IPS DF 6.9 (cell line): ENCODE measurements around the gene RUBCN.

ENCODE experiments used
- DNase-seq: peaks from one replicate; pipeline ENCODE4 v3.0.0-alpha.2; 2013; ENCODE audit warnings: low read depth, low spot score
- H3K27ac ChIP-seq: one replicate; pipeline ENCODE4 v1.5.1; 2013; ENCODE audit warnings: low read length, control low read depth
- H3K27me3 ChIP-seq: 2 replicates; pipeline ENCODE4 v1.6.1; 2013; ENCODE audit warnings: mild to moderate bottlenecking, low read length; ENCODE audit not compliant: control insufficient read depth, insufficient read depth
- H3K36me3 ChIP-seq: 2 replicates; pipeline ENCODE4 v1.6.1; 2013; ENCODE audit warnings: low read length; ENCODE audit not compliant: control insufficient read depth, insufficient read depth
- H3K4me1 ChIP-seq: 2 replicates; pipeline ENCODE4 v1.6.1; 2013; ENCODE audit warnings: low read length; ENCODE audit not compliant: control insufficient read depth, insufficient read depth
- H3K4me3 ChIP-seq: 2 replicates; pipeline ENCODE4 v1.5.1; 2013; ENCODE audit warnings: mild to moderate bottlenecking, low read length
- H3K9me3 ChIP-seq: 2 replicates; pipeline ENCODE4 v1.6.1; 2013; ENCODE audit warnings: low read length, inconsistent platforms; ENCODE audit not compliant: control insufficient read depth, insufficient read depth
- WGBS: extraction: QIAGEN DNeasy Blood & Tissue Kit; methylation state at CpG from one replicate; pipeline ENCODE4 v1.1.7; 2013; ENCODE audit warnings: mixed read lengths, missing lambda C conversion rate; ENCODE audit not compliant: insufficient read length, insufficient coverage; 5-methylcytosine and 5-hydroxymethylcytosine counted together

The RUBCN gene

DNA sequence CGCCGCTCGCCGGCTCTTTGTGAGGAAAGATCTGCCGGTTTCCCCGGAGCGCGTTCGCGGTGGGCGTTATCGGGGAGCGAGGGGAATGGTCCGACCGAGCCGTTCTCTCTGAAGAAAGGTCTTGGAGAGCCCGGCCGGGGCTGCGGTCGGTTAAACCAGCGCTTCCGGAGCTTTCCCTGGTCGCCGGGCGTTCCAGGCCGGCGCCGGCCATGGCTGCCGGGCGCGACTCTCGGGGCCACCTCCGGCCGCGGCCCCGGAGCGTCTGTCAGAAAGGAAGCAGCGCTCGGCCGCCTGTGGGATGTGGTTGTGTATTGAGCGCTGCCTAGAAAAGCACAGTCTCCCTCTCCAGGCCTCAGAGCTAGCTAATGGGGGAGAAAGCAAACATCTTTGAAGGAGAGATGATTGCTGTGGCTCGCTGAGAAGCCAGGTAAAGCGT lies 13.7 kb upstream of the RUBCN start:
- no peak overlapping the region for H3K27ac ChIP-seq
- peak overlapping the region; percentile 78 for H3K4me3 ChIP-seq
- no peaks in the 10 kb centered on the region for H3K36me3 ChIP-seq
- H3K27me3 ChIP-seq, result no peaks in the 10 kb centered on the region; the same call in 1 of the 2 replicates
- H3K4me1 ChIP-seq, result no peaks in the 10 kb centered on the region
- no CpG with 5 or more reads among the region's 43 CpGs for WGBS
- DNase-seq, result no peak
- H3K9me3 ChIP-seq, result no peaks in the 10 kb centered on the region

DNA sequence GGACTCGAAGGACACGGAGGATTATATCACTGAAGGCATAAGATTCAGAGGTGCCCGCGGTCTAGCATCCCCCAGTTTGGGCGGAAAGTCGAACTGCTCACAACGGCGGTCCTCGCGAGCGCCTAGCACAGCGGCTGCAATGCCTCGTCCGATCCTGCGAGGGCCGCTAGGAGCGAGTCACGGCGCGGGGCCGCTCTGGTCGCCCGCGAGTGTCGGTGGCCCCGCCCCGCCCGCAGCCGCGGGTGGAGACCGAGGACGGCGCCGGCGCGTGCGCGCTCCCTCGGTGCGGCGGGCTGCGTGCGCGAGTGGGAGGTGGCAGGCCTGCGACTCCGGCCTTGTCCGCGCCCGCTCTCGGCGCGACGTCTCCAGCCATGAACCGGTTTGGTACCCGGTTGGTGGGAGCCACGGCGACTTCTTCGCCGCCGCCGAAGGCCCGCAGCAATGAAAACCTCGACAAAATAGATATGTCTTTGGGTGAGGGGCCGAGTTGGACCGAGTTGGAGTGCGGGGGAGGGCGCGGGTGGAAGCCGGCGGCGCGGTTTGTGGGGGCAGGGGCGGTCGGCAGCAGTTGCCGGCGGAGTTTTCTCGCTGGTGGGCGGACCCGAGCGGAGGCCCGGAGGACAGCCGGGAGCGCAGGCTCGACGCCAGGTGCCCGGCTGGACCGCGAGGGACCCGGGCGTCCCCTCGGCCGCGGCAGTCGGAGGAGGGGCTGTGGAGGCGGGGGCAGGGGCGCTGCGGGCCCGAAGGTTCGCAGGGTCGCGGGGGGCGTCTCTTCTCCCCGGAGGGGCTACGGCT lies 13.1 kb upstream of the RUBCN start, which contains the start of gene FYTTD1:
Gene FYTTD1, plus strand, starts transcription at position 283 of the 795 bp plus-strand sequence. Its CDS starts 89 bp downstream, at position 372.
- Histone ChIP-seq H3K9me3 (no peaks in the 10 kb centered on the region), H3K4me1 (no peaks in the 10 kb centered on the region), H3K36me3 (no peaks in the 10 kb centered on the region), H3K4me3 (peak within 1 kb of the TSS; percentile 78), H3K27me3 (no peaks in the 10 kb centered on the region; the same call in 1 of the 2 replicates), H3K27ac (no peak within 1 kb of the TSS)
- DNase-seq, result no peak
- no CpG with 5 or more reads among the region's 104 CpGs for WGBS

DNA sequence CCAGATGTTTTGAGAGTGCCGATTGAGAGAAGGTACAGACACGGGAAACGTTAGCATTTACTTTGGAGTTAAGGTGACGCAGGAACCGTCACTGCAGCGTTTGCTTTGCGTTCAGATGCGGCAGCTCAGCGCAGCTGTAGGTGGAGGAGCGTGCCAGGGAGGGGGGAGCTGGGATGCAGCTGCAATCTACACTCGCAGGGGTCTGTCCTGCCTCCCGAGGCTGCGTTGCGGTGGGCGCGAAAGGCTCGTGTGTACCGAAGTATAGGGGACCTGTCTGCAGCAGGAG lies 12.6 kb upstream of the RUBCN start:
- no peak overlapping the region for H3K27ac ChIP-seq
- H3K4me1 ChIP-seq, result no peaks in the 10 kb centered on the region
- no peaks in the 10 kb centered on the region for H3K9me3 ChIP-seq
- DNase-seq, result no peak
- no peaks in the 10 kb centered on the region for H3K36me3 ChIP-seq
- peak overlapping the region; percentile 78; the same call in 1 of the 2 replicates for H3K4me3 ChIP-seq
- no peaks in the 10 kb centered on the region; the same call in 1 of the 2 replicates for H3K27me3 ChIP-seq
- no CpG with 5 or more reads among the region's 18 CpGs for WGBS

- peak overlapping the region; percentile 78; the same call in 1 of the 2 replicates for H3K4me3 ChIP-seq
- no peak overlapping the region for H3K27ac ChIP-seq
- no CpG with 5 or more reads among the region's 12 CpGs for WGBS
- H3K36me3 ChIP-seq, result no peaks in the 10 kb centered on the region
- H3K4me1 ChIP-seq, result no peaks in the 10 kb centered on the region
- no peaks in the 10 kb centered on the region; the same call in 1 of the 2 replicates for H3K27me3 ChIP-seq
- H3K9me3 ChIP-seq, result no peaks in the 10 kb centered on the region
- DNase-seq, result no peak
These were observed 12.1 kb upstream of the RUBCN start for GRCh38 chr3:197748597-197749314.

DNA sequence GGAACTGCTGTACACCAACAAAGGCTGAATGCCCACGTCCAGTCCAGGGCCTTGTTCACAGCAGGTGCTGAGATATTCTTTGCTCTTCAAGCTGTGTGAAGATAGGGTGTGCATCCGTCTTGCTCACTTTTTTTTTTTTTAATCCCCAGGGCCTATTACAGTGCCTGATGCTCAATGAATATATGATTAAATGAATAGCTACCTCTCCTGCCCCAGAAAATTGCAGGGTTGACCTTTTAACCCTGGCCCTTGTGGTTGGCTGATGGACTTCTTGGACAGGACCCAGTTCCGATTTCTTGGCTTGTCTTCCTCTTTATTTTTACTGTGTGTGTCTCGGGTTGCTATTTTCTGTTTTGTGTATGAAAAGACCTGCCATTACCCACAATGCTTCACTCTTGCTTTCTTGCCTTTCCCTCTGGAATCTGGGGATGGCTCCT lies 10.1 kb upstream of the RUBCN start:
- Histone ChIP-seq H3K4me1 (no peaks in the 10 kb centered on the region), H3K4me3 (no peak overlapping the region), H3K27ac (no peak overlapping the region), H3K36me3 (no peaks in the 10 kb centered on the region), H3K9me3 (no peaks in the 10 kb centered on the region), H3K27me3 (no peaks in the 10 kb centered on the region)
- DNase-seq, result no peak
- WGBS, result no CpG with 5 or more reads among the region's 4 CpGs

DNA sequence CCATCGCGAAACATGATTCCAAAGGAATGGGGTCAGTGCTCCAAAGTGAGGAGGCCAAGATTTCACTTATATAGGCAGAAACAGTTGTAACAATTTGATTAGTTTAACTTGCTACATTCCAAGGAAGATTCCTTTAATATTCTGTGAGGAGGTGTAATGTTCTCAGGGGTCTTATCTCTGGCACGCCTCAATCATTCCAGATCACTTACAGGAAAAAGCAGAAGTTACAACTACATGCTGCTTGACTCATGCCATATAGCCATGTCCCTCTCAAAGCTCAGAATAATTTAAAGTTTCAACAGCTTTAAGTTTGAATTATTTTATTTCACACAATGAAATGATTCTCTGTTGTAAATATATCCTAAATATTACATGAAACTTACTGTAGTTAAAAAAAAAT lies 9.5 kb upstream of the RUBCN start:
- H3K36me3 ChIP-seq, result no peaks in the 10 kb centered on the region
- H3K27me3 ChIP-seq, result no peaks in the 10 kb centered on the region
- H3K9me3 ChIP-seq, result no peaks in the 10 kb centered on the region
- no peak overlapping the region for H3K4me3 ChIP-seq
- WGBS, result no CpG with 5 or more reads among the region's 3 CpGs
- no peaks in the 10 kb centered on the region for H3K4me1 ChIP-seq
- no peak for DNase-seq
- no peak overlapping the region for H3K27ac ChIP-seq

DNA sequence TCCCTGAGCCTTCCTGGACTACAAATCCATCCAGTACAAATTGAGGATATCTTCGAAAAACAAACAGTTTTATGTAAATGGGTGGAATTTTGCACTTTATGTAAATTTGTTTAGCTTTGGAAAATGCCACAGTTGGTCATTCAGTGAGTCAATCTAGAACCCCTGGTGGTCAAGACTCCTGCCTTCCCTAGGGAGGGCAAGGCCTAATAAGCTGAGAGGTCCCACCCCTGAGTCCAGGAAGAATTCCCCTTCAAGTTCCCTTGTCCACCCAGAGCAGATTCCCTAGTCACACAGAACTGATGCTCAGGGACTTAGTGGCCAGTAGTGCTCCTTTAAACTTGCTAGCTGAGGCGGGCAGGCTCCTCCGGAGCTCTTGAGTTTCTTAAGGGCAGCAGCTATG lies 6.1 kb upstream of the RUBCN start:
- no peak overlapping the region for H3K4me3 ChIP-seq
- no peaks in the 10 kb centered on the region for H3K27me3 ChIP-seq
- no peak for DNase-seq
- no peaks in the 10 kb centered on the region for H3K36me3 ChIP-seq
- no CpG with 5 or more reads among the region's 3 CpGs for WGBS
- no peaks in the 10 kb centered on the region for H3K4me1 ChIP-seq
- no peak overlapping the region for H3K27ac ChIP-seq
- no peaks in the 10 kb centered on the region for H3K9me3 ChIP-seq

DNA sequence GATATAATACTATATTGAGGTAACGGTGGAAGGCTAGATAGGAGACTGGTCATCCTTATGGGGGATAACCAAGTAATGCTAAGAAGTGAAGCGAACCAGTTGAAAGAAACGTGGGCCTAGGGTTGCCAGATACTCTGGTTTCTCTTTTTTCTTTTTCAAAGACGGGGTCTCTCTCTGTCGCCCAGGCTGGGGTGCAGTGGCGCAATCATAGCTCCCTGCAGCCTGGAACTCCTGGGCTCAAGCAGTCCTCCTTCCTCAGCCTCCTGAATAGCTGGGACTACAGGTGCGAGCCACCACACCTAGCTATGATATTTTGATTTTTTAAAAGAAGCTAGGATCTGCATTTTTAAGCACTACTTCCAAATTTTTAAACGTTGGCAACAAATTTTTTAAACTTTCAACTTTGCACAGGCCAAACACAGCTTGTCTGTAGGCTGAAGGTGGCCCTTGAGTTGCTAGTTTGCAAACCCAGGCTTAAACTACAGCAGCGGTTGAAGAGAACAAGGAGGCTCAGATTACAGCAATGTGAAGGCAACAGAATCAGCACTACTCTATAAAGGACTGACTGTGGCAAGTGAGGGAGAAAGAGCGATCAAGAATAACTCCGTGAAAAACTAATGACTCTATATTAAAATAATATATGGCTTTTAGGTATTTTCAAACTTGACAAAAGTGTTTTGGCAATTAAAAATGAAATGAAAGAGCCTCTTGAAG lies 1.2 kb upstream of the RUBCN start:
- WGBS, result no CpG with 5 or more reads among the region's 11 CpGs
- H3K4me3 ChIP-seq, result peak overlapping the region; percentile 85; the same call in 1 of the 2 replicates
- H3K36me3 ChIP-seq, result no peaks in the 10 kb centered on the region
- H3K4me1 ChIP-seq, result 0 out of 2 replicates have a peak, but pooled peaks cover 2% of the 10 kb centered on the region
- H3K27me3 ChIP-seq, result no peaks in the 10 kb centered on the region
- H3K27ac ChIP-seq, result no peak overlapping the region
- no peak for DNase-seq
- no peaks in the 10 kb centered on the region for H3K9me3 ChIP-seq

DNA sequence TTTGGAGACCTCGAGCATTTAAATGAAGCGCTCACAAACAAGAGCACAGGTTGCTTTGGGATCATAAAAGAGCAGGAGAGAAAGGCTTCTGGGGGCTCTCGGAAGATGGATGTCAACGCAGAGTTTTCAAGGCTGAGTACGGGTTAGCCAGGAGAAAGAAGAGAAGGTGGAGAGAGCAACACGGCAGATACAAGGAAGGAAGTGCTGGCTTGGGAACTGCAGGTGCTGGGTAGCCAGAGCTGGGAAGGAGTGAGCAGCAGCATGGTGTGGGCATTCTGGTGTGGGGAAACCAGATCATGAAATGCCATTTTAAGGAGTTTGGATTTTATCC lies 580 bp upstream of the RUBCN start:
- WGBS, result no CpG with 5 or more reads among the region's 6 CpGs
- H3K27me3 ChIP-seq, result no peaks in the 10 kb centered on the region
- no peak for DNase-seq
- H3K4me3 ChIP-seq, result peak overlapping the region; percentile 85; the same call in 1 of the 2 replicates
- H3K36me3 ChIP-seq, result no peaks in the 10 kb centered on the region
- H3K9me3 ChIP-seq, result no peaks in the 10 kb centered on the region
- H3K4me1 ChIP-seq, result 0 out of 2 replicates have a peak, but pooled peaks cover 2% of the 10 kb centered on the region
- no peak overlapping the region for H3K27ac ChIP-seq

DNA sequence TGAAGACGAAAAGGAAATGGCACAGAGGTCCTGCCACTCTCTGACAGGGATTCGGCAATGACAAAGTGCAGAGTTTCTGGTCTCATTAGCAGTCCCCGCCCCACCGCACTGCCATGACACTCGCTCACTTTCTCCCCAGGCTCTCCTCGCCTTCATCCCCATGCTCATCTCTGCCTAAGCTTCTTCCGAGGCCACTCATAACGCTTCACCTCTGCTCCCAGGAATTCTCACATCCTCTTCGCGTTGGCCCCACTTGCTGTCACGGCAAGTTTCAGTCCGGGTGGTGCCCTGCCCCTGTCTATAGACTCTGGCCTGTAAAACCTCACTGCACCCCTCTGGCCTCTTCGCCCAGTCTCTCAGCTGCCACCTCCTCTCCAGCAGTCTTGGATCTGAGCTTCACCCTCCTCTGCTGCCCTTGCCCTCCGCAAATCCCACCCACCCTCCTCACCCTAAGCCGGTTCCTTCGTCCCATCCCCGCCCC lies 654 bp downstream of the RUBCN start:
- no peak overlapping the region for H3K27ac ChIP-seq
- H3K9me3 ChIP-seq, result no peaks in the 10 kb centered on the region
- H3K4me3 ChIP-seq, result peak overlapping the region; percentile 97
- WGBS, result no CpG with 5 or more reads among the region's 17 CpGs
- no peaks in the 10 kb centered on the region for H3K27me3 ChIP-seq
- no peak for DNase-seq
- 0 out of 2 replicates have a peak, but pooled peaks cover 2% of the 10 kb centered on the region for H3K4me1 ChIP-seq
- no peaks in the 10 kb centered on the region for H3K36me3 ChIP-seq
